WERI-Rb-1 (cell line): ENCODE data around the gene LUC7L.
A peak's percentile ranks its signal among the peaks of the same experiment; 100 is the strongest.
"Not testable (repeated sequence)": the region's sequence is repeated elsewhere in the genome, so short reads cannot be mapped to it uniquely, and the experiment has no call there.

Experiments used
- DNase-seq: peaks from one replicate; pipeline ENCODE4 v3.0.0-alpha.2; 2020
- H3K27ac ChIP-seq: fragments of 250-450 bp; sonication (Bioruptor Pico); 2 replicates; pipeline ENCODE4 v1.5.1; 2020; ENCODE audit warnings: mild to moderate bottlenecking, moderate library complexity
- H3K27me3 ChIP-seq: fragments of 250-450 bp; sonication (Bioruptor Pico); 2 replicates; pipeline ENCODE4 v1.5.1; 2021; ENCODE audit warnings: mild to moderate bottlenecking, low read depth, moderate library complexity; ENCODE audit not compliant: insufficient read depth, severe bottlenecking
- H3K36me3 ChIP-seq: fragments of 250-450 bp; sonication (Bioruptor Pico); 2 replicates; pipeline ENCODE4 v1.5.1; 2020; ENCODE audit warnings: mild to moderate bottlenecking, moderate library complexity
- H3K4me3 ChIP-seq: 2 replicates; pipeline ENCODE4 v1.5.1; 2011; ENCODE audit warnings: low read depth, mild to moderate bottlenecking, control low read depth, low read length
- H3K9me3 ChIP-seq: fragments of 250-450 bp; sonication (Bioruptor Pico); 2 replicates; pipeline ENCODE4 v1.5.1; 2021; ENCODE audit warnings: mild to moderate bottlenecking, moderate library complexity; ENCODE audit not compliant: severe bottlenecking
- TF ChIP-seq, protein P1 (sequence below): IDR thresholded peaks from 2 replicates; pipeline ENCODE4 v1.5.1; 2011; ENCODE audit warnings: low read depth, mild to moderate bottlenecking, control low read depth, inconsistent platforms, low read length

Gene LUC7L

DNA sequence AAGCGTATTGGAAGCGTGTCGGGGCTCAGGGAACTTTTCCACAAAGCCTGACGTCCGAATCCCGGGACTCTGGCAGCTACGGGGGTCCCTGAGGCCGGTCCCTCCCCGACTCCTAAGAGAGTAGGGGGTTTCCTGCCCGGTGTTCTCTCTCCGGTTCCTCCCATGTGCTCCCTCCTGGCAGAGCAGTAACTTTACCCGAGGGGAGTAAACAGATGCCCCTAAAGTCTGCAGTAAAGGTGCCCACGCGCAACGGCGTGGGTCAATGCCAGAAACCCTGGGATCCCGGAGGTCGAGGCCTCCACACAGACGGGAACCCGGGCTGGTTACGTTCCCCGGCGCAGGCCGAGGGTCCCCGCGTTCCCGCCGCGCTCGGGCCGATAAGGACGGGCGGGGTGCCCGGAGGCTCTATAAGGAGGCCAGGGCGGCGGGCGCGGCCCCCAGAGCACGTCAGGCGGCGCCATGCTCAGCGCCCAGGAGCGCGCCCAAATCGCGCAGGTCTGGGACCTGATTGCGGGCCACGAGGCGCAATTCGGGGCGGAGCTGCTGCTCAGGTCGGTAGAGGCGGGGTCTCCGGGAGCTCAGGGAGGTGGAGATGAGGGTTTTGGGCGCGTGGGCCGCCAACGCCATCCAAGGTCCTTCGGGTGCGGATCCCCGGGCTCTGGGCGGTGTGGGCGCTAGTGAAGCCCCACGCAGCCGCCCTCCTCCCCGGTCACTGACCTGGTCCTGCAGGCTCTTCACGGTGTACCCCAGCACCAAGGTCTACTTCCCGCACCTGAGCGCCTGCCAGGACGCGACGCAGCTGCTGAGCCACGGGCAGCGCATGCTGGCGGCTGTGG lies 63.5 kb downstream of the LUC7L start, which contains the start of gene HBM:
Gene HBM, plus strand, starts transcription at position 440 of the 836 bp plus-strand sequence. Its CDS starts 20 bp downstream, at position 460.
- H3K27ac ChIP-seq = no peak within 1 kb of the TSS
- peaks cover 25% of the 10 kb centered on the region for H3K27me3 ChIP-seq

DNA sequence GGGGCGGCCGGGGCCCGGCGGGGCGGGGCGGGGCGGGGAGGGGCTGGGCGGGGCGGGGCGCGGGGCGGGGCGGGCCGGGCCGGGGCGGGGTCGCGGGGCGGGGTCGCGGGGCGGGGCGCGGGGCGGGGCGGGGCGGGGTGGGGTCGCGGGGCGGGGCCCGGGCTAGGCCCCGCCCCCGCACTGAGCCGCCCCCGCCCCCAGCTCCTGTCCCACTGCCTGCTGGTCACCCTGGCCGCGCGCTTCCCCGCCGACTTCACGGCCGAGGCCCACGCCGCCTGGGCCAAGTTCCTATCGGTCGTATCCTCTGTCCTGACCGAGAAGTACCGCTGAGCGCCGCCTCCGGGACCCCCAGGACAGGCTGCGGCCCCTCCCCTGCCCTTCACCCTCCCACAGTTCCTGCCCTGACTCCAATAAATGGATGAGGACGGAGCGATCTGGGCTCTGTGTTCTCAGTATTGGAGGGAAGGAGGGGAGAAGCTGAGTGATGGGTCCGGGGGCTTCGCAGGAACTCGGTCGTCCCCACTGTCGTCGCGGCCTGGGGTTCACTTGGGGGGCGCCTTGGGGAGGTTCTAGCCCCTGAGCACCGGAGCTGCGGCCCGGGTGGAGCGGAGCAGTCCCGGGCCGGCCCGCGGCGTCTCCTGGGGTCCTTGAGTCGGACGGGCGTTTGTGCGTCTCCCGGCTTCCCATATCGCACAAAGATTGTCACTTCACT lies 64.3 kb downstream of the LUC7L start:
- TF ChIP-seq, protein P1, sequence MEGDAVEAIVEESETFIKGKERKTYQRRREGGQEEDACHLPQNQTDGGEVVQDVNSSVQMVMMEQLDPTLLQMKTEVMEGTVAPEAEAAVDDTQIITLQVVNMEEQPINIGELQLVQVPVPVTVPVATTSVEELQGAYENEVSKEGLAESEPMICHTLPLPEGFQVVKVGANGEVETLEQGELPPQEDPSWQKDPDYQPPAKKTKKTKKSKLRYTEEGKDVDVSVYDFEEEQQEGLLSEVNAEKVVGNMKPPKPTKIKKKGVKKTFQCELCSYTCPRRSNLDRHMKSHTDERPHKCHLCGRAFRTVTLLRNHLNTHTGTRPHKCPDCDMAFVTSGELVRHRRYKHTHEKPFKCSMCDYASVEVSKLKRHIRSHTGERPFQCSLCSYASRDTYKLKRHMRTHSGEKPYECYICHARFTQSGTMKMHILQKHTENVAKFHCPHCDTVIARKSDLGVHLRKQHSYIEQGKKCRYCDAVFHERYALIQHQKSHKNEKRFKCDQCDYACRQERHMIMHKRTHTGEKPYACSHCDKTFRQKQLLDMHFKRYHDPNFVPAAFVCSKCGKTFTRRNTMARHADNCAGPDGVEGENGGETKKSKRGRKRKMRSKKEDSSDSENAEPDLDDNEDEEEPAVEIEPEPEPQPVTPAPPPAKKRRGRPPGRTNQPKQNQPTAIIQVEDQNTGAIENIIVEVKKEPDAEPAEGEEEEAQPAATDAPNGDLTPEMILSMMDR = no peak
- DNase-seq = no peak
- Histone ChIP-seq H3K9me3 (no peaks in the 10 kb centered on the region), H3K27ac (no peak overlapping the region), H3K27me3 (peaks cover 25% of the 10 kb centered on the region), H3K4me3 (peak overlapping the region; percentile 54), H3K36me3 (no peaks in the 10 kb centered on the region)

More for the DNA sequence above, 63.5 kb downstream of the LUC7L start, which contains the start of gene HBM:
- H3K4me3 ChIP-seq = peak within 1 kb of the TSS; percentile 54
- peak; percentile 40 for DNase-seq
- TF ChIP-seq, protein P1 = no peak
- no peaks in the 10 kb centered on the region for H3K36me3 ChIP-seq
- H3K9me3 ChIP-seq = no peaks in the 10 kb centered on the region

DNA sequence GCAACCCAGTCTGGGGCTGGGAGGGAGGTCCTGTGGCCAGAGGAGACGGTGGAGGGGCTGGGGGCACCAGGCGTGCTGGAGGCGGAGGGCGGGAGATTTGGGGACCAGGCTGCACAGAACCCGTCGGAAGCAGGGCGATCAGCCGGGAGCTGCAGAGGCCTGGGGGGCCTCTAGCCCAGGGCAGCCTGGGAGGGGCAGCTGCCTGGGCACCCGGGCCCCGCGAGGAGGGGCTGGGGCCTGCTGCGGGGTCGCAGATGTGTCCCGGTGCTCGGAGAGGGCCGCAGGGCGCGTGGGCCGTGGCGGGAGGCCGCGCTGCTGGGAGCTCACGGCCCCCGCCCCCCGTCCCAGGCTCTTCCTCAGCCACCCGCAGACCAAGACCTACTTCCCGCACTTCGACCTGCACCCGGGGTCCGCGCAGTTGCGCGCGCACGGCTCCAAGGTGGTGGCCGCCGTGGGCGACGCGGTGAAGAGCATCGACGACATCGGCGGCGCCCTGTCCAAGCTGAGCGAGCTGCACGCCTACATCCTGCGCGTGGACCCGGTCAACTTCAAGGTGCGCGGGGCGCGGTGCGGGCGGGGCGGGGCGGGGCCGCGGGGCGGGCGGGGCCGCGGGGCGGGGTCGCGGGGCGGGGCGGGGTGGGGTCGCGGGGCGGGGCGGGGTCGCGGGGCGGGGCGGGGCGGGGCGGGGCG lies 65.0 kb downstream of the LUC7L start:
- H3K27me3 ChIP-seq = peaks cover 25% of the 10 kb centered on the region
- not testable (repeated sequence) for H3K36me3 ChIP-seq, H3K4me3 ChIP-seq, H3K9me3 ChIP-seq, H3K27ac ChIP-seq, DNase-seq

DNA sequence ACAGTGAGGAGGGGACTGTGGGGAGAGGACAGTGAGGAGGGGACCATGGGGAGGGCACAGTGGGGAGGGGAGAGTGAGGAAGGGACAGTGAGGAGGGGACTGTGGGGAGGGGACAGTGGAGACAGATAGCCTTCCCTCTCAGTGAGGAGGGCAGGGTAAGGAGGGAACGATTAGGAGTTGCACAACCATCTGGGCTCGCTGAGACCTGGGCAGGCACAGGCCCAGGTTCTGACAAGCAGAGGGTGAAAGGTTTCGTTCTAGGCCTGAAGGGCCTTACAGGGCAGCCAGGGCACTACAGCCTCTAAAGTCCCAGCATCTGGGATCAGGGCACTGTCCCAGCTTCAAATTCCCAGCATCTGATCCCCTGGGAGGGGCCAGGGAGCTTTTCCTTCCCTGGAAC lies 65.6 kb downstream of the LUC7L start:
- DNase-seq, H3K27ac ChIP-seq, H3K9me3 ChIP-seq, H3K4me3 ChIP-seq, H3K36me3 ChIP-seq: not testable (repeated sequence)
- H3K27me3 ChIP-seq = peaks cover 23% of the 10 kb centered on the region

DNA sequence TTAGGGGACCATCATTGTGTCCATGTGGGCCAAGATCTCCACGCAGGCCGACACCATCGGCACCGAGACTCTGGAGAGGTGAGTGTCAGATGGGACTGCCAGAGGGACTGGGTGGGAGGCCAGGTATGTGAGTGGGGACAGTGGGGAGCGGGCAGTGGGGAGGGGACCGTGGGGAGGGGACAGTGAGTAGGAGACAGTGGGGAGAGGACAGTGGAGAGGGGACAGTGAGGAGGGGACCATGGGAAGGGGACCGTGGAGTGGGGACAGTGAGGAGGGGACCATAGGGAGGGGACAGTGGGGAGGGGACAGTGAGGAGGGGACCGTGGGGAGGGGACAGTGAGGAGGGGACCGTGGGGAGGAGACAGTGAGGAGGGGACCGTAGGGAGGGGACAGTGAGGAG lies 66.1 kb downstream of the LUC7L start:
- H3K9me3 ChIP-seq, H3K4me3 ChIP-seq, DNase-seq, H3K27ac ChIP-seq, H3K36me3 ChIP-seq: not testable (repeated sequence)
- peaks cover 22% of the 10 kb centered on the region for H3K27me3 ChIP-seq

DNA sequence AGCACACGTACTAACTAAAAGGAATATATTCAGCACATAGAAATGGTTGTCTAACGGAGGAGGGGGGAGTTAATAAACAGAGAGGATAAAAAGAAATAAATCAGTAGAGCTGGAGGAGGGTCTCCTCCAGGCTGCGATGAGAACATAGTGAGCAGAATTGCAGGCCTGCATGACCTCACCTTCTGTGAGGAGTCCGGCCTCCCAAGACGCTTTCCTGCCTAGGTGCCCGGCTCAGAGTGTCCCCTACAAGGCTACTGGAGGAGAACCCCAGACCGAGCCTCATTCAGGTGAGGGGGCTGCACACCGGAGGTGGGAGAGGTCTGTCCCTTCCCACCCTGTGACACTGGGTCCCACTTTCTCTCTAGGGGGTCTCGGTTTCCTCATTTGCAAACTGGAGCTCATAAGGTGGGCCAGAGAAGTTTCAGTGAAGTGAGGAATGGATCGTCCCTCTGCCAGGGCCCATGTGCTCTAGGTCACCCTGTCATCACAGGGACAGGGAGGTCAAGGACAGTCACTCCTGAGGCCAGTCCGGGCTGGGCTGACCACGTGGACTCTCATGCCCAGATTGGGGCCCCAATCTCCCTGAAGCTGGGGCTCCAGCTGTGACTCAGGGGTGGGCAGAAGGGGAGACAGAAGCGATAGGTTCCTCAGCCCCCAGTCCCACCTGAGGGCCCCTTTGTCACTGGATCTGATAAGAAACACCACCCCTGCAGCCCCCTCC lies 66.8 kb downstream of the LUC7L start:
- Histone ChIP-seq H3K36me3 (no peaks in the 10 kb centered on the region), H3K27me3 (peaks cover 22% of the 10 kb centered on the region), H3K27ac (no peak overlapping the region), H3K9me3 (no peaks in the 10 kb centered on the region), H3K4me3 (no peak overlapping the region)
- no peak for DNase-seq
- TF ChIP-seq, protein P1 = no peak
